ENCODE data around the gene VGLL4.
"Not testable (repeated sequence)": the region's sequence is repeated elsewhere in the genome, so short reads cannot be mapped to it uniquely, and the experiment has no call there.

Gene VGLL4

GRCh38 chr3:11523572-11524101 lies 120.1 kb downstream of the VGLL4 start:
- DNase-seq, result no peak

GRCh38 chr3:11522953-11523571 lies 120.7 kb downstream of the VGLL4 start:
- DNase-seq, result no peak

- DNase-seq, result no peak
Measured at GRCh38 chr3:11522398-11522715, 121.4 kb downstream of the VGLL4 start.

- no peak for DNase-seq
Measured at GRCh38 chr3:11521167-11521566, 122.5 kb downstream of the VGLL4 start.

- DNase-seq, result no peak
Measured at GRCh38 chr3:11517601-11518000, 126.1 kb downstream of the VGLL4 start.

GRCh38 chr3:11514191-11514821 lies 129.4 kb downstream of the VGLL4 start:
- DNase-seq, result peak; percentile 24

- DNase-seq, result no peak
Measured at GRCh38 chr3:11513817-11514135, 129.9 kb downstream of the VGLL4 start.

- DNase-seq, result not testable (repeated sequence)
Measured at GRCh38 chr3:11513125-11513816, 130.4 kb downstream of the VGLL4 start.

GRCh38 chr3:11511606-11512005 lies 132.1 kb downstream of the VGLL4 start:
- not testable (repeated sequence) for DNase-seq

- no peak for DNase-seq
Measured at GRCh38 chr3:11510356-11510755, 133.4 kb downstream of the VGLL4 start.

- DNase-seq, result peak; percentile 10
Measured at GRCh38 chr3:11510001-11510340, 133.7 kb downstream of the VGLL4 start.

- peak; percentile 67 for DNase-seq
Measured at GRCh38 chr3:11509173-11510000, 134.3 kb downstream of the VGLL4 start.

- peak; percentile 18 for DNase-seq
Measured at GRCh38 chr3:11508346-11509172, 135.2 kb downstream of the VGLL4 start.

GRCh38 chr3:11507719-11508118 lies 136.0 kb downstream of the VGLL4 start:
- no peak for DNase-seq
